Panc1 (cell line): ENCODE data around the gene SH2D3C.

Experiments
- SIN3A ChIP-seq: IDR thresholded peaks from 2 replicates; pipeline ENCODE4 v1.6.1; 2012; ENCODE audit warnings: low read depth, mild to moderate bottlenecking, low read length, moderate library complexity, borderline replicate concordance; ENCODE audit not compliant: insufficient read depth
- TF ChIP-seq, protein P1 (sequence below): fragments of 450-650 bp; IDR thresholded peaks from 2 replicates; pipeline ENCODE4 v1.5.1; 2017; ENCODE audit warnings: mild to moderate bottlenecking
- TF ChIP-seq, protein P2 (sequence below), 2 experiments: IDR thresholded peaks; 2 replicates each; pipeline ENCODE4 v1.6.1; 2011 to 2012; ENCODE audit warnings: low read depth in 2 of 2, control low read depth in 1 of 2, low read length in 1 of 2, mild to moderate bottlenecking in 1 of 2, moderate library complexity in 1 of 2; ENCODE audit not compliant: insufficient read depth in 1 of 2

- TF ChIP-seq SIN3A = no peak
- TF ChIP-seq, protein P1, sequence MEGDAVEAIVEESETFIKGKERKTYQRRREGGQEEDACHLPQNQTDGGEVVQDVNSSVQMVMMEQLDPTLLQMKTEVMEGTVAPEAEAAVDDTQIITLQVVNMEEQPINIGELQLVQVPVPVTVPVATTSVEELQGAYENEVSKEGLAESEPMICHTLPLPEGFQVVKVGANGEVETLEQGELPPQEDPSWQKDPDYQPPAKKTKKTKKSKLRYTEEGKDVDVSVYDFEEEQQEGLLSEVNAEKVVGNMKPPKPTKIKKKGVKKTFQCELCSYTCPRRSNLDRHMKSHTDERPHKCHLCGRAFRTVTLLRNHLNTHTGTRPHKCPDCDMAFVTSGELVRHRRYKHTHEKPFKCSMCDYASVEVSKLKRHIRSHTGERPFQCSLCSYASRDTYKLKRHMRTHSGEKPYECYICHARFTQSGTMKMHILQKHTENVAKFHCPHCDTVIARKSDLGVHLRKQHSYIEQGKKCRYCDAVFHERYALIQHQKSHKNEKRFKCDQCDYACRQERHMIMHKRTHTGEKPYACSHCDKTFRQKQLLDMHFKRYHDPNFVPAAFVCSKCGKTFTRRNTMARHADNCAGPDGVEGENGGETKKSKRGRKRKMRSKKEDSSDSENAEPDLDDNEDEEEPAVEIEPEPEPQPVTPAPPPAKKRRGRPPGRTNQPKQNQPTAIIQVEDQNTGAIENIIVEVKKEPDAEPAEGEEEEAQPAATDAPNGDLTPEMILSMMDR = no peak
- TF ChIP-seq, protein P2, sequence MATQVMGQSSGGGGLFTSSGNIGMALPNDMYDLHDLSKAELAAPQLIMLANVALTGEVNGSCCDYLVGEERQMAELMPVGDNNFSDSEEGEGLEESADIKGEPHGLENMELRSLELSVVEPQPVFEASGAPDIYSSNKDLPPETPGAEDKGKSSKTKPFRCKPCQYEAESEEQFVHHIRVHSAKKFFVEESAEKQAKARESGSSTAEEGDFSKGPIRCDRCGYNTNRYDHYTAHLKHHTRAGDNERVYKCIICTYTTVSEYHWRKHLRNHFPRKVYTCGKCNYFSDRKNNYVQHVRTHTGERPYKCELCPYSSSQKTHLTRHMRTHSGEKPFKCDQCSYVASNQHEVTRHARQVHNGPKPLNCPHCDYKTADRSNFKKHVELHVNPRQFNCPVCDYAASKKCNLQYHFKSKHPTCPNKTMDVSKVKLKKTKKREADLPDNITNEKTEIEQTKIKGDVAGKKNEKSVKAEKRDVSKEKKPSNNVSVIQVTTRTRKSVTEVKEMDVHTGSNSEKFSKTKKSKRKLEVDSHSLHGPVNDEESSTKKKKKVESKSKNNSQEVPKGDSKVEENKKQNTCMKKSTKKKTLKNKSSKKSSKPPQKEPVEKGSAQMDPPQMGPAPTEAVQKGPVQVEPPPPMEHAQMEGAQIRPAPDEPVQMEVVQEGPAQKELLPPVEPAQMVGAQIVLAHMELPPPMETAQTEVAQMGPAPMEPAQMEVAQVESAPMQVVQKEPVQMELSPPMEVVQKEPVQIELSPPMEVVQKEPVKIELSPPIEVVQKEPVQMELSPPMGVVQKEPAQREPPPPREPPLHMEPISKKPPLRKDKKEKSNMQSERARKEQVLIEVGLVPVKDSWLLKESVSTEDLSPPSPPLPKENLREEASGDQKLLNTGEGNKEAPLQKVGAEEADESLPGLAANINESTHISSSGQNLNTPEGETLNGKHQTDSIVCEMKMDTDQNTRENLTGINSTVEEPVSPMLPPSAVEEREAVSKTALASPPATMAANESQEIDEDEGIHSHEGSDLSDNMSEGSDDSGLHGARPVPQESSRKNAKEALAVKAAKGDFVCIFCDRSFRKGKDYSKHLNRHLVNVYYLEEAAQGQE (IDR thresholded peaks at IDR 0.05; ENCODE audit: insufficient read depth in 1 of 2, low read depth in 2 of 2, low read length in 1 of 2) = no peak
Measured at GRCh38 chr9:127705577-127706379, 72.7 kb downstream of the SH2D3C start.
